IPS-NIHi7 (cell line): ENCODE data around the gene CCZ1.
"Not testable (repeated sequence)": the region's sequence is repeated elsewhere in the genome, so short reads cannot be mapped to it uniquely, and the experiment has no call there.

Experiments
- DNase-seq: peaks from one replicate; pipeline ENCODE4 v3.0.0; 2012; ENCODE audit warnings: mixed read lengths; ENCODE audit errors: extremely low spot score

CCZ1 gene

GRCh38 chr7:5908835-5909234 lies 10.3 kb downstream of the CCZ1 start:
- DNase-seq: not testable (repeated sequence)

- not testable (repeated sequence) for DNase-seq
Observed at GRCh38 chr7:5916529-5916928, 18.0 kb downstream of the CCZ1 start.

GRCh38 chr7:5924180-5924579 lies 25.6 kb downstream of the CCZ1 start:
- DNase-seq: not testable (repeated sequence)

GRCh38 chr7:5924630-5925029 lies 26.1 kb downstream of the CCZ1 start:
- DNase-seq: not testable (repeated sequence)

- not testable (repeated sequence) for DNase-seq
Observed at GRCh38 chr7:5926263-5926870, 27.8 kb downstream of the CCZ1 start.

- not testable (repeated sequence) for DNase-seq
Observed at GRCh38 chr7:5930290-5930689, 31.8 kb downstream of the CCZ1 start.

GRCh38 chr7:5931250-5931649 lies 32.7 kb downstream of the CCZ1 start:
- DNase-seq: not testable (repeated sequence)

GRCh38 chr7:5931905-5932644 lies 33.5 kb downstream of the CCZ1 start:
- DNase-seq: not testable (repeated sequence)

- DNase-seq: not testable (repeated sequence)
Observed at GRCh38 chr7:5934945-5935450, 36.5 kb downstream of the CCZ1 start.

GRCh38 chr7:5963205-5963604 lies 64.7 kb downstream of the CCZ1 start:
- DNase-seq: not testable (repeated sequence)

GRCh38 chr7:5963810-5964209 lies 65.3 kb downstream of the CCZ1 start:
- DNase-seq: not testable (repeated sequence)

- not testable (repeated sequence) for DNase-seq
Observed at GRCh38 chr7:5970347-5970911, 71.9 kb downstream of the CCZ1 start, which contains the start of gene RSPH10B. Gene RSPH10B, minus strand, starts transcription at chr7:5970689. Its CDS starts 3,573 bp downstream, at chr7:5967116.

GRCh38 chr7:5973580-5973979 lies 75.0 kb downstream of the CCZ1 start:
- not testable (repeated sequence) for DNase-seq
